Tibial artery (tissue), 4 donors: ENCODE results near the gene PPIC.

Source experiments
- DNase-seq, 2 donors: peaks; one replicate each; pipeline ENCODE4 v3.0.0-alpha.2; 2019
- H3K27ac ChIP-seq, 2 donors: fragments of 200-600 bp; sonication (generic) in 1 of 2; 1 replicate in 1 of 2; 2 replicates in 1 of 2; pipeline ENCODE4 v1.5.1; 2018 to 2019; ENCODE audit warnings: mild to moderate bottlenecking in 1 of 2
- H3K27me3 ChIP-seq, 2 donors: fragments of 200-600 bp; sonication (generic) in 1 of 2; one replicate each; pipeline versions ENCODE4 v1.5.1 to v1.6.0; 2016 to 2019
- H3K36me3 ChIP-seq, 3 donors: fragments of 200-600 bp; sonication (generic) in 2 of 3; one replicate each; pipeline ENCODE4 v1.5.1; 2016 to 2019; ENCODE audit warnings: mild to moderate bottlenecking in 2 of 3
- H3K4me1 ChIP-seq, 4 donors: fragments of 200-600 bp; sonication (generic) in 2 of 4; 1 replicate in 3 of 4; 2 replicates in 1 of 4; pipeline ENCODE4 v1.5.1; 2016 to 2019
- H3K4me3 ChIP-seq, 2 donors: fragments of 200-600 bp; sonication (generic) in 1 of 2; 1 replicate in 1 of 2; 2 replicates in 1 of 2; pipeline ENCODE4 v1.5.1; 2018 to 2019; ENCODE audit warnings: mild to moderate bottlenecking in 2 of 2
- H3K9me3 ChIP-seq, 3 donors: fragments of 200-600 bp; sonication (generic) in 1 of 3; one replicate each; pipeline ENCODE4 v1.5.1; 2016 to 2019
- CTCF ChIP-seq, 2 experiments: fragments of 200-600 bp in 1 of 2; fragments of 450-650 bp in 1 of 2; IDR thresholded peaks; one replicate each; pipeline ENCODE4 v1.5.1; 2017 to 2019; ENCODE audit warnings: antibody characterized with exemption in 2 of 2, mild to moderate bottlenecking in 1 of 2, moderate library complexity in 1 of 2
- intact Hi-C: fragments of 100-400 bp; cut with DNase I; formaldehyde crosslinking; loops from one replicate; pipeline ENCODE4 v1.15.0; 2023; ENCODE audit warnings: low total_unique reads

The PPIC gene

GRCh38 chr5:123012321-123012720 is 24.2 kb downstream of the PPIC start:
- Histone ChIP-seq H3K9me3 (no peaks in the 10 kb centered on the region), H3K36me3 (no peaks in the 10 kb centered on the region), H3K4me1 (no peaks in the 10 kb centered on the region), H3K4me3 (no peak overlapping the region), H3K27me3 (no peaks in the 10 kb centered on the region), H3K27ac (no peak overlapping the region)
- no peak for TF ChIP-seq CTCF (IDR thresholded peaks at IDR 0.05)
- intact Hi-C loops: no loop called here
- DNase-seq: no peak

GRCh38 chr5:123007754-123008153 is 28.8 kb downstream of the PPIC start:
- no peak overlapping the region for H3K27ac ChIP-seq
- no peak for TF ChIP-seq CTCF (IDR thresholded peaks at IDR 0.05)
- no peak for DNase-seq
- no peaks in the 10 kb centered on the region for H3K9me3 ChIP-seq
- H3K36me3 ChIP-seq: no peaks in the 10 kb centered on the region
- H3K27me3 ChIP-seq: no peaks in the 10 kb centered on the region
- H3K4me1 ChIP-seq: no peaks in the 10 kb centered on the region
- intact Hi-C loops: no loop called here
- no peak overlapping the region for H3K4me3 ChIP-seq

- Histone ChIP-seq H3K27me3 (no peaks in the 10 kb centered on the region), H3K4me3 (no peak overlapping the region), H3K9me3 (no peaks in the 10 kb centered on the region), H3K27ac (no peak overlapping the region), H3K4me1 (no peaks in the 10 kb centered on the region), H3K36me3 (no peaks in the 10 kb centered on the region)
- no peak for DNase-seq
- intact Hi-C loops: no loop called here
- TF ChIP-seq CTCF (IDR thresholded peaks at IDR 0.05): no peak
Observed at GRCh38 chr5:123007182-123007581, 29.3 kb downstream of the PPIC start.

- no peaks in the 10 kb centered on the region for H3K4me1 ChIP-seq
- intact Hi-C loops: no loop called here
- DNase-seq: no peak
- H3K4me3 ChIP-seq: no peak overlapping the region
- H3K27ac ChIP-seq: no peak overlapping the region
- H3K36me3 ChIP-seq: peaks cover 0 to 6% (median 0%) of the 10 kb centered on the region in 3 donors
- TF ChIP-seq CTCF (IDR thresholded peaks at IDR 0.05): no peak
- no peaks in the 10 kb centered on the region for H3K9me3 ChIP-seq
- no peaks in the 10 kb centered on the region for H3K27me3 ChIP-seq
Observed at GRCh38 chr5:123001808-123002207, 34.7 kb downstream of the PPIC start.

- H3K4me1 ChIP-seq: no peaks in the 10 kb centered on the region
- H3K36me3 ChIP-seq: peaks cover 0 to 6% (median 0%) of the 10 kb centered on the region in 3 donors
- no peak overlapping the region for H3K4me3 ChIP-seq
- H3K9me3 ChIP-seq: no peaks in the 10 kb centered on the region
- no peak overlapping the region for H3K27ac ChIP-seq
- H3K27me3 ChIP-seq: no peaks in the 10 kb centered on the region
- no peak for TF ChIP-seq CTCF (IDR thresholded peaks at IDR 0.05)
- no peak for DNase-seq
- intact Hi-C loops: no loop called here
Observed at GRCh38 chr5:123000731-123001130, 35.8 kb downstream of the PPIC start.

- intact Hi-C loops: no loop called here
- Histone ChIP-seq H3K4me3 (no peak overlapping the region), H3K27ac (no peak overlapping the region), H3K9me3 (no peaks in the 10 kb centered on the region), H3K4me1 (no peaks in the 10 kb centered on the region), H3K36me3 (peaks cover 0 to 6% (median 0%) of the 10 kb centered on the region in 3 donors), H3K27me3 (no peaks in the 10 kb centered on the region)
- DNase-seq: peak in 1 of 2 donors; percentile 34
- peak; percentile 9 to 10 for TF ChIP-seq CTCF (IDR thresholded peaks at IDR 0.05)
Observed at GRCh38 chr5:122999947-123000563, 36.5 kb downstream of the PPIC start.
